ENCODE measurements around the gene ATP10B. TPM values are rescaled to one million over a fixed set of nuclear protein-coding genes. Genes with fewer than 3 reads are reported as not detected.
"Not testable (repeated sequence)": the region's sequence is repeated elsewhere in the genome, so short reads cannot be mapped to it uniquely, and the experiment has no call there.

The ATP10B gene
- total and polyA plus RNA-seq, 12 donors, result 0.01 to 0.15 (median 0.04) TPM; not detected in 9

GRCh38 chr5:160742446-160742845 is 109.6 kb downstream of the ATP10B start:
- no peak for DNase-seq
- no peak overlapping the region for H3K27ac ChIP-seq
- ATAC-seq, result no peak
- TF ChIP-seq CTCF (IDR thresholded peaks at IDR 0.05), result no peak
- 53 to 65% methylated on average over 1 of the region's 1 CpG for WGBS, 2 donors
- H3K36me3 ChIP-seq, result no peaks in the 10 kb centered on the region
- H3K4me3 ChIP-seq, result no peak overlapping the region
- no peaks in the 10 kb centered on the region for H3K4me1 ChIP-seq
- no peaks in the 10 kb centered on the region for H3K9me3 ChIP-seq
- peaks cover 0 to 6% (median 0%) of the 10 kb centered on the region in 7 donors for H3K27me3 ChIP-seq
- intact Hi-C loops (cut with DNase I), result no loop called here

- H3K4me3 ChIP-seq, result no peak overlapping the region
- H3K27me3 ChIP-seq, result peaks cover 0 to 5% (median 0%) of the 10 kb centered on the region in 7 donors
- H3K36me3 ChIP-seq, result no peaks in the 10 kb centered on the region
- H3K4me1 ChIP-seq, result no peaks in the 10 kb centered on the region
- DNase-seq, result no peak
- no peaks in the 10 kb centered on the region for H3K9me3 ChIP-seq
- no peak for ATAC-seq
- H3K27ac ChIP-seq, result no peak overlapping the region
- no peak for TF ChIP-seq CTCF (IDR thresholded peaks at IDR 0.05)
- intact Hi-C loops (cut with DNase I), result no loop called here
- WGBS, 2 donors, result 57 to 60% methylated on average over 4 of the region's 4 CpGs
Observed at GRCh38 chr5:160727296-160727997, 124.6 kb downstream of the ATP10B start.

GRCh38 chr5:160726721-160727120 is 125.3 kb downstream of the ATP10B start:
- Histone ChIP-seq H3K27me3 (peaks cover 0 to 3% (median 0%) of the 10 kb centered on the region in 7 donors), H3K36me3 (no peaks in the 10 kb centered on the region), H3K27ac (no peak overlapping the region), H3K4me1 (no peaks in the 10 kb centered on the region), H3K4me3 (no peak overlapping the region), H3K9me3 (no peaks in the 10 kb centered on the region)
- WGBS, 2 donors, result 53 to 68% methylated on average over 2 of the region's 2 CpGs
- intact Hi-C loops (cut with DNase I), result no loop called here
- no peak for DNase-seq
- no peak for TF ChIP-seq CTCF (IDR thresholded peaks at IDR 0.05)
- ATAC-seq, result no peak

- TF ChIP-seq CTCF (IDR thresholded peaks at IDR 0.05), result no peak
- Histone ChIP-seq H3K27me3 (no peaks in the 10 kb centered on the region), H3K36me3 (no peaks in the 10 kb centered on the region), H3K9me3 (no peaks in the 10 kb centered on the region), H3K27ac (no peak overlapping the region), H3K4me1 (no peaks in the 10 kb centered on the region), H3K4me3 (no peak overlapping the region)
- ATAC-seq, result no peak
- WGBS, 2 donors, result 70 to 85% methylated on average over 3 of the region's 3 CpGs
- intact Hi-C loops (cut with DNase I), result no loop called here
- DNase-seq, result no peak
Observed at GRCh38 chr5:160720822-160721221, 131.2 kb downstream of the ATP10B start.

GRCh38 chr5:160715508-160715907 is 136.5 kb downstream of the ATP10B start:
- intact Hi-C loops (cut with DNase I); ATAC-seq; H3K4me1 ChIP-seq; H3K36me3 ChIP-seq; H3K9me3 ChIP-seq; DNase-seq; H3K27ac ChIP-seq; H3K4me3 ChIP-seq; H3K27me3 ChIP-seq: not testable (repeated sequence)
- WGBS, 2 donors, result 94 to 95% methylated on average over 8 of the region's 9 CpGs
